HepG2 (cell line): ENCODE measurements around the gene RPS10. TPM values are rescaled to one million over a fixed set of nuclear protein-coding genes. Genes with fewer than 3 reads are reported as not detected.

ENCODE experiments used
- AGO1 ChIP-seq: fragments of 200-400 bp; formaldehyde crosslinking; IDR thresholded peaks from 2 replicates; pipeline ENCODE4 v1.6.1; 2017; ENCODE audit warnings: mild to moderate bottlenecking, low read depth, low read length, moderate library complexity; ENCODE audit not compliant: poor library complexity, severe bottlenecking
- DZIP1 ChIP-seq: sonication (generic); formaldehyde crosslinking; IDR thresholded peaks from 2 replicates; pipeline ENCODE4 v1.5.0; 2020; ENCODE audit warnings: mild to moderate bottlenecking, missing genetic modification reagents
- HHEX ChIP-seq: IDR thresholded peaks from 2 replicates; pipeline ENCODE4 v1.6.1; 2016; ENCODE audit warnings: control low read depth
- HOXD1 ChIP-seq: sonication (generic); formaldehyde crosslinking; IDR thresholded peaks from 2 replicates; pipeline ENCODE4 v1.5.0; 2020; ENCODE audit warnings: missing genetic modification reagents
- MTA1 ChIP-seq: sonication (generic); formaldehyde crosslinking; IDR thresholded peaks from 2 replicates; pipeline ENCODE4 v1.4.0; 2020; ENCODE audit warnings: missing genetic modification reagents, mild to moderate bottlenecking, borderline replicate concordance
- NONO ChIP-seq, 2 experiments: fragments of 450-650 bp in 1 of 2; sonication (generic) in 1 of 2; formaldehyde crosslinking in 1 of 2; IDR thresholded peaks in 1 of 2; conservative IDR thresholded peaks in 1 of 2; 2 replicates each; pipeline versions ENCODE4 v1.6.1 to v1.8.0; 2017 to 2022; ENCODE audit warnings: mild to moderate bottlenecking in 1 of 2, missing genetic modification reagents in 1 of 2, moderate library complexity in 1 of 2
- NRL ChIP-seq: sonication (generic); formaldehyde crosslinking; IDR thresholded peaks from 2 replicates; pipeline ENCODE4 v1.5.0; 2020; ENCODE audit warnings: missing genetic modification reagents, mild to moderate bottlenecking, moderate library complexity, borderline replicate concordance
- REPIN1 ChIP-seq: sonication (generic); formaldehyde crosslinking; IDR thresholded peaks from 2 replicates; pipeline ENCODE4 v1.8.0; 2022; ENCODE audit warnings: missing genetic modification reagents, low read depth, mild to moderate bottlenecking, borderline replicate concordance
- SUZ12 ChIP-seq: fragments of 150-350 bp; IDR thresholded peaks from 2 replicates; pipeline ENCODE4 v1.6.1; 2014; ENCODE audit warnings: low read depth, low read length
- TAF15 ChIP-seq: fragments of 200-400 bp; formaldehyde crosslinking; IDR thresholded peaks from one replicate; pipeline ENCODE4 v1.6.1; 2018; ENCODE audit warnings: mild to moderate bottlenecking, low read depth, low read length; ENCODE audit not compliant: poor library complexity, severe bottlenecking
- TBP ChIP-seq: sonication (generic); formaldehyde crosslinking; IDR thresholded peaks from 2 replicates; pipeline ENCODE4 v1.5.0; 2020; ENCODE audit warnings: missing genetic modification reagents
- ZBTB2 ChIP-seq: sonication (generic); formaldehyde crosslinking; IDR thresholded peaks from 2 replicates; pipeline ENCODE4 v1.8.0; 2022; ENCODE audit warnings: low read depth, missing genetic modification reagents
- ZFP37 ChIP-seq: sonication (generic); formaldehyde crosslinking; IDR thresholded peaks from 2 replicates; pipeline ENCODE4 v1.4.0; 2020; ENCODE audit warnings: missing genetic modification reagents, borderline replicate concordance
- ZNF124 ChIP-seq: sonication (generic); formaldehyde crosslinking; IDR thresholded peaks from 2 replicates; pipeline ENCODE4 v1.4.0; 2020; ENCODE audit warnings: missing genetic modification reagents
- ZNF24 ChIP-seq: fragments of 450-650 bp; IDR thresholded peaks from 2 replicates; pipeline ENCODE4 v1.6.1; 2017; ENCODE audit warnings: antibody characterized with exemption, mild to moderate bottlenecking
- ZNF317 ChIP-seq: sonication (generic); formaldehyde crosslinking; IDR thresholded peaks from 2 replicates; pipeline ENCODE4 v1.5.0; 2020; ENCODE audit warnings: mild to moderate bottlenecking, missing genetic modification reagents
- ZNF335 ChIP-seq: sonication (generic); formaldehyde crosslinking; IDR thresholded peaks from 2 replicates; pipeline ENCODE4 v1.4.0; 2020; ENCODE audit warnings: missing genetic modification reagents
- ZNF343 ChIP-seq: sonication (generic); formaldehyde crosslinking; IDR thresholded peaks from 2 replicates; pipeline ENCODE4 v1.4.0; 2020; ENCODE audit warnings: mild to moderate bottlenecking, missing genetic modification reagents
- ZNF451 ChIP-seq: sonication (generic); formaldehyde crosslinking; IDR thresholded peaks from 2 replicates; pipeline ENCODE4 v1.5.0; 2020; ENCODE audit warnings: mild to moderate bottlenecking, missing genetic modification reagents
- ZNF557 ChIP-seq: sonication (generic); formaldehyde crosslinking; IDR thresholded peaks from 2 replicates; pipeline ENCODE4 v1.4.0; 2020; ENCODE audit warnings: missing genetic modification reagents
- ZNF616 ChIP-seq: sonication (generic); formaldehyde crosslinking; IDR thresholded peaks from 2 replicates; pipeline ENCODE4 v1.5.0; 2020; ENCODE audit warnings: low read depth, mild to moderate bottlenecking, missing genetic modification reagents
- ZNF709 ChIP-seq: sonication (generic); formaldehyde crosslinking; IDR thresholded peaks from 2 replicates; pipeline ENCODE4 v1.5.0; 2020; ENCODE audit warnings: mild to moderate bottlenecking, missing genetic modification reagents
- polyA plus RNA-seq, 8 experiments: library from polyadenylated mRNA; depleted of rRNA in 3 of 8; stranded (reverse) in 7 of 8; unstranded in 1 of 8; fragments of >200 nt; fragmentation: Illumina TruSeq in 4 of 8; extraction: Trizol in 4 of 8; gene quantifications; 2 replicates each; pipeline versions ENCODE4 v1.2.1 to v1.2.3, GENCODE V29; 2011 to 2016; ENCODE audit warnings: low read depth in 4 of 8, missing spikeins in 1 of 8, mixed read lengths in 1 of 8; ENCODE audit not compliant: insufficient read depth in 1 of 8
- total RNA-seq, 5 experiments: library from RNA; depleted of rRNA; stranded (reverse); fragments of >200 nt; fragmentation: Illumina TruSeq; extraction: Trizol; gene quantifications; 2 replicates each; pipeline ENCODE4 v1.2.3, GENCODE V29; 2016; ENCODE audit warnings: low read depth in 1 of 5
- TF ChIP-seq, protein P1 (sequence below): sonication (generic); formaldehyde crosslinking; IDR thresholded peaks from 2 replicates; pipeline ENCODE4 v1.8.0; 2022; ENCODE audit warnings: missing genetic modification reagents, low read depth, mild to moderate bottlenecking, borderline replicate concordance
- TF ChIP-seq, protein P2 (sequence below): sonication (generic); formaldehyde crosslinking; conservative IDR thresholded peaks from 2 replicates; pipeline ENCODE4 v1.8.0; 2022; ENCODE audit warnings: mild to moderate bottlenecking, moderate library complexity, missing genetic modification reagents

RPS10 gene
- total and polyA plus RNA-seq, 2 of the 13 experiments (the other 11 are each of a cell fraction or from before 2014, with no cell fraction given): 2,909 to 4,648 TPM

DNA sequence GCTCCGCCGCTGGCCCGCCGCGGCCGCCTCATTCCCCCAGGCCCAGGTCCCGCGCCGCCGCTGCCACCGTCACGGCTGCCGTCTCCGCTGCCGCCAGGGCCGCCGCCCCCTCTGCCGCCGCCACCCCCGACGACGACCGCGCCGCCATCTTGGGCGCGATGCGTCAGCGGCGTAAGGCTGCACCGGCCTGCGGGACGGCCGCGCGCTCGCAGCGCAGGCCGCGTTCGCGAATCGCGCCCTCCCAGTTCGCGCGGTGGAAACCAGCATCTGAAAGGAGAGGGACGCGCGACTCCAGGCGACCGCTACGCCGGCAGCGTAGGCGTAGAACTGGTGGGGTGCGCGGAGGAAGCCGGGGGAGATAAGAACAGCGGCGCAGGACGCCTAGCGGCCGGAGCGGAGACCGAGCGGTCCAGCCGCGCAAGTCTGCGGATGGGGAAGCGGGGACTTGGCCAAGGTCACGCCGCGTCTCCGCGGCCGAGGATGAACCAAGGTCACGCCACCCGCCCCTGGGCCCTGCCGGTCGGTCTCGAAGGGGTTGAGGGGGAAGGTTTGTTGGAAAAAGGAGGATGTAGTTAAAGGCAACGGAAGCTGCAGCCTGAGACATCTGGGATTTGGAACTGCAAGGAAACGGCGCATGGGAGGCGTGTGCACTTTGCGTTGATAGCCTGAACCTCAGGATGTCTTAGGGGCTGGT, 33.2 kb downstream of the RPS10 start, which contains the start of gene NUDT3 (continued):
- no peak for TF ChIP-seq ZFP37
- TF ChIP-seq ZNF343 (CRISPR knock-in tag): peak; percentile 97
- no peak for TF ChIP-seq TBP
- TF ChIP-seq SUZ12: no peak
- peak; percentile 64; the same call in 1 of the 2 replicates for TF ChIP-seq ZNF616 (CRISPR knock-in tag)
- 0 out of 2 replicates have a peak, but pooled peaks have one; percentile 30 for TF ChIP-seq ZNF557 (CRISPR knock-in tag)
- TF ChIP-seq ZBTB2 (CRISPR knock-in tag): peak; percentile 78
- TF ChIP-seq NRL (CRISPR knock-in tag): peak; percentile 40; the same call in 1 of the 2 replicates
- no peak; the same call in 1 of the 2 replicates for TF ChIP-seq DZIP1
- TF ChIP-seq, protein P1, sequence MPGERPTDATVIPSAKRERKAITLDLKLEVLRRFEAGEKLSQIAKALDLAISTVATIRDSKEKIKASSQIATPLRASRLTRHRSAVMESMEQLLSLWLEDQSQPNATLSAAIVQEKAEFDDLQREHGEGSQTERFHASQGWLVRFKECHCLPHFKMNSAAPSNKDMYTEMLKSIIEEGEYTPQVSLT (CRISPR knock-in tag): peak; percentile 78; the same call in 1 of the 2 replicates
- TF ChIP-seq TAF15: no peak
- TF ChIP-seq NONO (IDR thresholded peaks at IDR 0.05): no peak
- TF ChIP-seq NONO (CRISPR knock-in tag; conservative IDR thresholded peaks at IDR 0.05): peak; percentile 95
- peak; percentile 100 for TF ChIP-seq AGO1
- TF ChIP-seq MTA1 (CRISPR knock-in tag): peak; percentile 85; the same call in 1 of the 2 replicates
- no peak for TF ChIP-seq ZNF24
- peak; percentile 1; the same call in 1 of the 2 replicates for TF ChIP-seq ZNF451 (CRISPR knock-in tag)
- peak; percentile 83; the same call in 1 of the 2 replicates for TF ChIP-seq ZNF335
- TF ChIP-seq, protein P2, sequence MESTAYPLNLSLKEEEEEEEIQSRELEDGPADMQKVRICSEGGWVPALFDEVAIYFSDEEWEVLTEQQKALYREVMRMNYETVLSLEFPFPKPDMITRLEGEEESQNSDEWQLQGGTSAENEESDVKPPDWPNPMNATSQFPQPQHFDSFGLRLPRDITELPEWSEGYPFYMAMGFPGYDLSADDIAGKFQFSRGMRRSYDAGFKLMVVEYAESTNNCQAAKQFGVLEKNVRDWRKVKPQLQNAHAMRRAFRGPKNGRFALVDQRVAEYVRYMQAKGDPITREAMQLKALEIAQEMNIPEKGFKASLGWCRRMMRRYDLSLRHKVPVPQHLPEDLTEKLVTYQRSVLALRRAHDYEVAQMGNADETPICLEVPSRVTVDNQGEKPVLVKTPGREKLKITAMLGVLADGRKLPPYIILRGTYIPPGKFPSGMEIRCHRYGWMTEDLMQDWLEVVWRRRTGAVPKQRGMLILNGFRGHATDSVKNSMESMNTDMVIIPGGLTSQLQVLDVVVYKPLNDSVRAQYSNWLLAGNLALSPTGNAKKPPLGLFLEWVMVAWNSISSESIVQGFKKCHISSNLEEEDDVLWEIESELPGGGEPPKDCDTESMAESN (CRISPR knock-in tag): peak; percentile 82
- TF ChIP-seq HOXD1 (CRISPR knock-in tag): peak; percentile 21; the same call in 1 of the 2 replicates
- peak; percentile 65; the same call in 1 of the 2 replicates for TF ChIP-seq REPIN1
- peak; percentile 91 for TF ChIP-seq ZNF124 (CRISPR knock-in tag)
- no peak for TF ChIP-seq ZNF709 (CRISPR knock-in tag)
- no peak for TF ChIP-seq HHEX (CRISPR knock-in tag)
- TF ChIP-seq ZNF317: peak; percentile 71; the same call in 1 of the 2 replicates
